Fibroblast of skin of back (primary cell): Measurements from ENCODE around the gene GATAD2A.
"Not testable (repeated sequence)": the region's sequence is repeated elsewhere in the genome, so short reads cannot be mapped to it uniquely, and the experiment has no call there.

Experiments used
- DNase-seq: peaks from one replicate; pipeline ENCODE4 v3.0.0-alpha.2; 2013

The GATAD2A gene

DNA sequence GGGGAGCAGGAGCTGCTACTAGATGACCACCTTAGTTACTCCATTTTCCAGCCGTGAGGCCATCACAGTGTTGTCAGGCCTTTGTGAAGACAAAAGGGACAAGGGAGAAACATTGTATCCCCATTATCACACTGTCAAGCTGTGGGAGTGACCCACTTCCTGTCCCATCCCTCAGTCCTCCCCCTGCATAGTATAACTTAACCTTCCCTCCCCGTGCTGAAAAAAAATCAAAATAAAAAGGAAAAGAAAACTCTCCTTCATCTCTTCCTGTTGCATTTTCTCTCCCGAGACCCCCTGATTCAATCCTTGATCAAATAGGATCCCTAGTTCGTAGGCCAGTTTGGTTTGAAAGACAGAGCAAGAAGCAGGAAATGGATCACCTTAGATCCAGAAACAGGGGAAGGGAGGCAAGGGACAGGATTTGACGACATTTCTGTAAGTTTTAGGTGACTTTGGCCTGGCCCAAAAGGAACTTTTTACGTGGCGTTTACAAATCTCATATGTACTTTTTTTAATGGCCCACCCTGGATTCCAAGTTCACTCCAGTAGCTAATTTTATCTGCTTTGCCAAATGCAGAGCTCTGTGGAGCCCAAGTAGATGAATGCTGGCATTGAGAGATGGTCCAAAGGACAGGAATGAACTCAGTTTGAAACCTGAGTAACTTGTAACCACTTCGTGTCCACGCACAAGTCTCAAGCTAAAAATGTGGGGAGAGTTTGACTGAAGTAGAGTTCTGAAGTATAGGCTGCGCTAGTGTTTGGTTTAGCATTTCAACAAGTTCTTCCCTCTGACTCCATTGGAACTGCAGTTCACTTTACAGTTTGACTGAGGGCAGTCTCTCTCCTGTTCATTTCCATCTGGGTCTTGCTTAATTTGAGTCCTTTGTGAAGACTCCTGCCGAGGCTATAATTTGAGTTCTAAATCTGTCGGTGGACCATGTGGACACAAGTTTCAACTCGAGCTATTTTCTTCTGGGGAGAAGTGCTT is 16.6 kb upstream of the GATAD2A start:
- DNase-seq, result no peak

DNA sequence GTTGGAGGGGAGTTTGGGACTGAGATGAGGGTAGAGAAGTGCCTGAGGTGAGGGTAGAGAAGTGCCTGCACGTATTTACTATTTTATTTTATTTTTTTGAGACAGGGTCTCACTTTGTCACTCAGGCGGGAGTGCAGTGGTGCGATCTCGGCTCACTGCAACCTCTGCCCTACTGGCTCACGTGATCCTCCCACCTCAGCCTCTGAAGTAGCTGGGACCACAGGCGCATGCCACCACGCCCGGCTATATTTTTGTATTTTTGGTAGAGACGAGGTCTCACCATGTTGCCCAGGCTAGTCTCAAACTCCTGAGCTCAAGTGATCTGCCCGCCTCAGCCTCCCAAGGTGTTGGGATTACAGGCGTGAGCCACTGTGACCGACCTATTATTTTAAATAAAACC is 15.8 kb upstream of the GATAD2A start:
- not testable (repeated sequence) for DNase-seq

DNA sequence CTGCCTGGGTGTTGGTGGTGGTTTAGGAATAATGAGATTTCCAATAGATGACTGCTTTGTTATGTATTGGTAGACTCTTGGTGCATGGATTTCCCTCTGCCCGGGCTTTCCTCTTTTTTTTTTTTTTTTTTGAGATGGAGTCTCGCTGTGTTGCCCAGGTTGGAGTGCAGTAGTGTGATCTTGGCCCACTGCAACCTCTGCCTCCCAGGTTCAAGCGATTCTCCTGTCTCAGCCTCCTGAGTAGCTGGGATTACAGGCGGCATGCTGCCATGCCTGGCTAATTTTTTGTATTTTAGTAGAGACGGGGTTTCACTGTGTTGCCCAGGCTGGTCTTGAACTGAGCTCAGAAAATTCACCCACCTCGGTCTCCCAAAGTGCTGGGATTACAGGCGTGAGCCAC is 11.1 kb upstream of the GATAD2A start:
- not testable (repeated sequence) for DNase-seq

DNA sequence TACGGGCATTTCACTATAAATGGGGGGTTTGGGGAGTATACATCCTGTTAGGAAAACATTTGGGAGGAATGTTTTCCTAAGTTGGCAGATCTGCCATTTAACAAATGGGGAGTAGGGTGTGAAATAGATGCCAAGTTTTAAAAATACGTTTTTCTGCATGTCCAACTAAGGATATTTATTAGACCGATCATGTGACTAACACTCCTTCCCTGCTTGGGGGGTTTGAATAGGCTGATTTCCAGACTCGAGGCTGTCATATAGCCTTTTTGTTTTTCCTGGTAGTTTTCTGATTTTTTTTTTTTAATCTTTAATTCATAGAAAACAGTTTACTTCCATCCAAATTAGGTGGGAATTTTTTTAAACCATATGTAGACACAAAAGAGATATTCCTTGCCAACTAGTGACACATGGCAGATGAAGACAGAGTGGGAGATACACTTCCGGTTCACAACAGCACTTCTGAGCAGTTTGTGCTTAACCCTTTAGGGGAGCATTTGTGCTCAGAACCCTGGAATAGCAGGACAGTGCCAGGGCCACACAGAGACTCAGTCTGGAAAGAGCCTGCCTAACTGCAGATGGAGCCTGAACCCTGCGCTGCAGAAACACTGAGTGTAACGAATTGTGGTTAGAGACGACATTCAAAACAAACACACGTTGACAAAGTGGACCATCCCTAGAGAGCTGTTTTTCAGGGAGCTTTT is 5.6 kb upstream of the GATAD2A start:
- peak; percentile 52 for DNase-seq

DNA sequence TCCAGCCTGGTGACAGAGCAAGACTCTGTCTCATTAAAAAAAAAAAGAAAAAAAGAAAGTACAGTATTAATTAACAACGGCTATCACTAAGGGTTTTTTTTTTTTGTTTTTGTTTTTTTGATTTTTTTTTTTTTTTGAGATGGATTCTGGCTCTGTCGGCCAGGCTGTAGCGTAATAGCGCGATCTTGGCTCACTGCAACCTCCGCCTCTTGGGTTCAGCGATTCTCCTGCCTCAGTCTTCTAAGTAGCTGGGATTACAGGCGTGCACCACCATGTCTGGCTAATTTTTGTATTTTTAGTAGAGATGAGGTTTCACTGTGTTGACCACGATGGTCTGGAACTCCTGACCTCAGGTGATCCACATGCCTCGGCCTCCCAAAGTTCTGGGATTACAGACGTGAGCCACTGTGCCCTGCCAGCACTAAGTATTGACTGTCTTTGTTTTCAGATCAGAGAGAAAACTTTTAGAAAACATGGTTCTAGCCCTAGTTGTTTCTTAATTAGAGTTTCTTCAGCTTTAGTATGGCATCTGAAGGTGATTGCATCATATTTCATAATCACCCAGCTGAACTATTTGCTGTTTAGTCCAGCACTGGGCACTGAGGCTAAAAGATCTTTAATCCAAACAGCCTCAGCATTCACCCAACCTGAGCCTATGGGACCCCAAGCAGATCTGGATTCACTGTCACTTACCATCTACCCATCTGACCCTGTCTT is 2.7 kb upstream of the GATAD2A start:
- no peak for DNase-seq

DNA sequence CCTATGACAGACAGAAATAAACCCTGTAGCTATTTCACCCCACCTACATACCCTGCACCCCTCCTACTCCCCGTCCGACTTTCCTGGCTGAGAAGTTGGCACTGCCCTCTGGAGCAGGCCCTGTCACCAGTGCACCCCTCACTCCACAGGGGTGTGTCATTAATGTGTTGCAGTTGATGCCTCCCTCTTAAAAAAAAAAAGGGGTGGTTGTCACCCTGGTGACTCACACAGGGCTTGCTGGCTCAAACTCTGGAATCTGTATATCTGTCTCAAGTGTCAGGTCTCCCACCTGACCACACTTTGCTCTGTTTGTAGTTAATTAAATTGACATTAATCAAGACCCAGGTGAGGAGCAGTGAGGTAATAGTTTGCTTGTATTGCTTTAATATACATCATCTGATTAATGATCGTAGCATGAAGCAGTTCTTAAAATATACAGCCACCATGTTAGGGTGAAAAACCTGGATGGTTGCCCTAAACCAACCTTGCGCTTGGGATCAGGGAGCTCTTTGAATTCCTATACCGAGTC is 2.0 kb upstream of the GATAD2A start:
- DNase-seq, result peak; percentile 64

DNA sequence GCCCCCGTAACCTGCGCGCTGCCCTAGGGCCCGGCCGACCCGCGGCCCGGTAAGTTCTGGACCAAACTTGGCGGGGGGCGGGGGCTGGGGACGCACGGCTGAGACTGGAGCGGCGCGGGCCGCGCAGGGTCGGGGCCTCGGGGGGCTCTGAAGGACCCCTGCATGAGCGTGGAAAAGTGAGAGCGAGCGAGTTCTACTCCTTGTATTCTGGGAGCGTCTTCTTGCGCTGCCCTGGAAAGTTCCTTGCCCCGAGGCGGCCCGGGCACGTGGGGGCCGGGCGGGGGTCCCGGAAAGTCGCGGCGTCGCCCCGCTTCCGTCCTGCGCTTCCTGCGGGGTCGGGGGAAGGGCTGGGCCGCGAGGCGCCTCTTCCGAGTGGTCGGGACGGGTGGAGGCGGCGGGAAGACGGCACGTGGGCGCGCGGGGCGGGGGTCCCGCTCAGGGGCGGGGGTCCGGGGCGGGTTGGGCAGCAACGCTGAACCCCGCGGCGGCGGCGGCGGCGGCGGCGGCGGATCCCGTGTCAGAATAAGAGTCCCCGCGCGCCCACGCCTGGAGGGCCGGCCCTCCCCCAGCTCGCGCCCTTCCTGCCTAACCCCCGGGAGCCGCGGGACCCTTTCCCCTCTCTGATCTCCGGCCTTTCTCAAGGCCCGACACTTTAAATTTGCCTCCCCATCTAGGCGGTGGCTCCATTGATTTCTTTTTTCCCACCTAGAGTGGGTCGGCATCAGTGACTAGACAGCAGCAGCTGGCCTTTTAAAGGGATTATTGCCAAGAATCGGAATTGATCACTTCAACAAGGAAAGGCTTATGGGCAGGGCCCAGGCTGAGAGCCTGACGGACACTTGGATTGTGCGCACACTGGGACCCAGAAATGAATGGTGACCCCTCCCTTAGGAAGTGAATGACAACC is 749 bp downstream of the GATAD2A start:
- DNase-seq, result peak; percentile 42

DNA sequence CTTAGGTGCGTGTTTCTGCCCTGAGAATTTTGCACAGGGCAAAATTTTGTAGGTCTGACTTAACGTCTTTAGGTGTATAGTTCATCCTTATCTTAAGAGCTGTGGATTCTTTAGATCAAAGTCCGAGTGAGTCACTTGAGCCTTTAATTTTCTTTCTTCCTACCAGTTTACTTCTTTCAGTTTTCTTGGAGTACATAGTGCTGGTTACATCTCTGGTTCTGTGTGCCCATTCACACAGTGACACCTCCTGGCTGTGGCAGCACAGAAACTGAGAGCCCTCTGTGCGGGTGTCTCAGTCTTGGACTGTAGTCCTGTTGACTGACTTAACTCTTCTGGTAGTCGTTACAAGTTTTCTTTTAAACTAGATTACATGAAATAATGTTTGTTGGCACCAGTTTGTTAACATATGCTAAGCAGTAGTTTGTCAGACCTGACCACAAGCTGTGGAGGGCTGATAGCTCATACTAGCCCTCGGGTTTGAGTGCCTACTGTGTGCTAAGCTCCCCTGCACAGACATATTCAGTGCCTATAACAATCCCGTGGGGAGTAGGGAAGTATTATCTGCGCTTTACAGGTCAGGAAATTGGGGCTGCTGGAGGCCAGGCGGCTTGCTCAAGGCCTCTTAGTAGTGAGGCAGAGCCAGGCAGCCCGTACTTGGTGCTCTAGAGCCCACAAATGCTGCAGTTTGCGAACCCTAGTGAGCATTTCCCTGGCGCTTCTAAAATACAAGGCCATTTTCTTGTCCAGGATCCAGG is 1.6 kb downstream of the GATAD2A start:
- DNase-seq, result peak; percentile 64

DNA sequence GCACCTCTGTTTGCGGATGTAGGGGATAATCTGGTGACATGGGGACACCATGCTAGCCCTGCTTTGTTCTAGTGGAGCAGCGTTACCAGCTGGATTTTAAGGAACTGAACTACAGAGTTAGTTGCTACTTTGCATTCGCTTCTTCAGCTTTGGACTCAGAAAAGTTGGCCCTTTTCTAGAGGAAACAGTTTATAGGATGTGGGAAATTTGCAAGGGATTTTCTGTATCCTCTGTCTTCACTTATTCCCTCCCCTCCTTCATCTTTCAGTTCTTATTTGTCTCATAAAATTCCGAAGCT is 2.1 kb downstream of the GATAD2A start:
- DNase-seq, result no peak

DNA sequence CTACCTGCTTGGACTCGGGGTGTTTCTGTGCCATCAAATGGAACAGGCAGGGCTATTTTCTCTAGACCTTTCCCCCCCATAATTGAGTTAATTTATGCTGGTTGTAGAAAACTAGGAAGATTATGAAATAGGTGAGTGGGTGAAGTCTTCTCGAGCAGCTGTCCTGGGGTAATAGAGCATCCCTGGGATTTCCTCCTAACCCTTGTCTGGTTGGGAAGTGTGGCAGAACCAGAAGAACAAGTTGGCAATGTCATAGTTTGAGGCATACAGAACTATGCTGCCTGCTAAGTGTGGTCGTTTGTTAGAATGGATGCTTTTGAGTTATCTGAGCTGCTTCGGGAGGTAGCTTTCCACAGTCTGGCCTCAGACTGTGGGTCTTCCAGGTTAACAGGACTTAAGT is 3.7 kb downstream of the GATAD2A start:
- DNase-seq, result no peak

DNA sequence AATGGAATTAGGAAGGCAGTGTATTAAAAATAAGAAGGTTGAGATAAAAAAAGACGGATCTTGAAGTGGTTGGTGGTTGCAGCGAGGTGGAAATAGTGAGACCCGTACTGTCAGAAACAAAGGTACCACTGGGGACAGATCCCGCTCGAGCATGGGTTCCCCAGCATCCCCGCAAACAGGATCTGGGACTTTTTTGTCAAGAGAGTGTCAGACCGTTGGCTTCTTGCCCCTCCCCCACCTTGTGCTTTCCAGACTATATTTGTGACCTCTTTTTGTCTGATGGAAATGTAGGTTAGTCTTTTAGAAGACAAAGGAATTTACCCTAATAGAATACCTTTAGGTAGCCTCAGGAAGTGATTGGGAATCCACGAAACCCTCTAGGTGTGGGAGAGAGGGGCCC is 4.2 kb downstream of the GATAD2A start:
- DNase-seq, result no peak

DNA sequence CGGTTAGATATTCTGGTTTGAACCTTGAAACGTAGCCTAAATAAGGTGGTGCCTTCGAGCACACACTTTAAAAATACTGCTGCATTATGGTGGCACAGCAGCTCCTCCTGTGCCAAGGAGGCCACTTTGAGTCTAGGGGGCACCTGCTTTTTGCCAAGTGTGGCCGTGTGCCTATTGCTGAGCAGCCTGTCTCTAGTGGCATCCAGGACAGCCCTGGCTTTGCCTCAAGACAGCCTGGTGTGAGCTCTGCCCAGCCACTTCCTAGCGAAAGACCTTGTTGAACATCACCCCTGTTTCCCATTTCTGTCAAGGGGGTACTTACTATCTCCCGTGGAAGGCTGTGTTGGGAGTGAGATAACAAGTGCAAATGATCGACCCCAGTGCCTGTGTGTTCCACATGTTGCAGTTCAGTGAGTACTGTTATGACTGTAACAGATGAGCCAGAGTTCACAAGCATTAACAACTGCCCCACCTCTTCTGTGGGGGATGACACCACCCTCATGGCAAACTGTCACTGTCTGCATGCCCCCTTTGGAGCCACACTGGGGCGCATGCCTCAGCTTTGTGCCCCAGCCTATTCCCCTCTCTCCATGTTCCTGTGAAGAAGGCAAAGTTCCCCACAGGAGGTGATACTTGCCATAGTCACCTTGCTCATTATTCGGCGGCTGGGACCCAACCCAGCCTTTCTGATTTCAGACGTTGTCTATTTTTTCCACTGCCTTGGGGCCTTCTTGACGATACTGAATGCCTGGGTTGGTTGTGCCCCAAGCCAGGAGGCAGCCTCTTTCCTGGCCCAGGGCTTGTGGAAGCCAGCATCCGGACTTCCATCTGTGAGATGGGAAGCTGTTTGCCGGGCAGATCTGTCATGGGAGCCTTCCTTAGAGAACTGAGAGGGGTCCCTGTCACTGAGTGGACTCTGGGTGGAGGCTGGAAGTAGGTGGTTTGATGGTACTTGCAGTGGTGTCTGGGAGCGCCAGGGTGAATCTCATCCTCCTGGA is 5.4 kb downstream of the GATAD2A start:
- no peak for DNase-seq

DNA sequence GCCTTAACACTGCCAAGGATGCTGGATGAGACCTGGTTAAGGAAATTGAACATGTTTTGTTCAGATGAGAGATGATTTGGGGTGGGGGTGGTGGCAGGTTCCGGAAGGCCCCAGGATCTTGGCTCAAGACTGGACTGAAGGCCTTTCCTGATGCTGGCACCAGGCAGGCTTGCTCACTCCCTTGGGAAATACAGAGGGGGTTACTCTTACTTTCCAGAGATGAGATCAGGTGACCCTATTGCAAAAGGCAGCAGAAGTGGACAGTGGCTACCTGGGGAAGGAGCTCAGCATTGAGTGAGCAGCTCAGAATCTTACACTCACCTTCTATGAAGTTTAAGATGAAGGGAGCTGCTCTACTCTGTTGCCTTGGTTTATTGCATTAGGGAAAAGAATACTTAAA is 10.8 kb downstream of the GATAD2A start:
- no peak for DNase-seq

DNA sequence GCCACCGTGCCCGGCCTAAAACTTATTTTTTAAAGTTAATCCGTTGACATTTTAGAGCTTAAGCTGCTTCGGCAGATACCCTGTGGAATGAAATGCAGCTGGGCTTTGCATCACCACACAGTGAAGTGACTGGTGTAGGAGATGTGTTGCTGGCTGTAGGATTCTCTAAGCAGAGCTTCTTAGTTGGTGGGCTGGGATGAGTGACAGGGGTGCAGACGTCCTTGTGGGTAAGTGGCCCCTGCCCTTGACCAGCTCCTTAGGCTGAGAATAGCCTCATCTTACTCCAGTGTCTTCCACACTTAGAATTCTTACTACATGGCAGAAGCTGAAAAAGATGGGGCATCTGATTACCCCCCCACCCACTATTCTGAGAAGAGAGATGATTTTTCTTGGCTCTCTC is 11.6 kb downstream of the GATAD2A start:
- DNase-seq, result no peak

DNA sequence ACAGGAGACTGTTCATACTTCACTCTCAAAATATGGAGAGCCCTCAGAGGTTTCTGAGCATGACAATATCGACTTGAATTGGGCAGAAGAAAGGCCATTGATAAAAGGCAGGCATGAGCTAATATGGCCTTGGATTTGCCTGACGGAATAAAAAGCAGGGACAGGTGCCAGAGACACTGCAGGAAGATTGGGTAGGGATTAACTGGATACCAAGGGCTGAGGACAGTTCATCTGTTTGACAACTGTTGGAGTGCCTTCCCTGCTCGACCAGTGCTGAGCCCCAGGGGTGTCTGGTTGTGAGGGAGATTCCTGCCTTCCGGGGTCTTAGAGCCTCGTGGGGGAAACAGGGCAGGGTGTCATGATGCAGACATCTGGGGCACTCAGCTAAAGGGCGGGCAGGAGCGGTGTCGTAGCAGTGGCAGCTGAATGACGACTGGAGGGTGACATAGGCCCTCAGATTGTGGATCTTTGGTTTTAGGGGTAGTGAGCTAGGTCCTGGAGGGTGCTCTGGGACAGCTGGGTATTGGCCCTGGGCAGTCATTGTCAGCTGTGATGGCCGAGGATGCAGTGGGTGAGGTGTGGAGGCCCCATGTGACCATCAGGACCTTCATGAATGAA is 12.3 kb downstream of the GATAD2A start:
- DNase-seq, result no peak

DNA sequence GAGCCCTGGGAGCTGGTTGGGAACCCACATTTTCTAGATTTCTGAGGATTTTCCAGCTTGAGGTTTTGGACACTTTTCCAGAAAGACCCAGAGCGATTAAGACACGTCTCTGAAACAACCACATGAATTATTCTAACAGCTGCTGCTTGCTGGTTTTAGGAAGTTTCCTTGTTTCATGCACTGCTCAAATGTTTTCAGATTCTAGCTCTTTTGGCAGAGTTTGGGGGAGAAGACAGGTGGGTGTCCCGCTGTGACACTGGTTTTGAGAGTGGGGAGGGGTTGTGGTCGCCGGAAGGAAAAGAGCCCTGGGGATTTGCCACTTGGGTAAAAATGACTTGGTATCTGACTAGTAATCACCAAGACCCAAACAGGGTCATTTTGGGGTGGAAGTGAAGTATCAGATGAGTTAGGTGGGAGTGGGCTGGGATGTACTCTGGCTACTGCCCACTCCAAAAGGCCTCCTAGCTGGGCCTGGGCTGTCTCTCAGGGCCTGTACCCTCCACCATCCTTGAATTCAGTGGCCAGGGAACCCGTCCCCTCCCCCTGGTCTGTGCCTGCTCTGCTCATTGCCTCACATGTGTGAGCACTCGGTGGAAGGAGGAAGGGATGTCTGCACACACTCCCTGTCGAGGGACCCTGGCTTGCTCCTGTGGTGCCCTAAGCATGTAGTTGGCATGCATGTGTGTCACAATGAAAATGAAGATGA is 13.2 kb downstream of the GATAD2A start:
- DNase-seq, result no peak

DNA sequence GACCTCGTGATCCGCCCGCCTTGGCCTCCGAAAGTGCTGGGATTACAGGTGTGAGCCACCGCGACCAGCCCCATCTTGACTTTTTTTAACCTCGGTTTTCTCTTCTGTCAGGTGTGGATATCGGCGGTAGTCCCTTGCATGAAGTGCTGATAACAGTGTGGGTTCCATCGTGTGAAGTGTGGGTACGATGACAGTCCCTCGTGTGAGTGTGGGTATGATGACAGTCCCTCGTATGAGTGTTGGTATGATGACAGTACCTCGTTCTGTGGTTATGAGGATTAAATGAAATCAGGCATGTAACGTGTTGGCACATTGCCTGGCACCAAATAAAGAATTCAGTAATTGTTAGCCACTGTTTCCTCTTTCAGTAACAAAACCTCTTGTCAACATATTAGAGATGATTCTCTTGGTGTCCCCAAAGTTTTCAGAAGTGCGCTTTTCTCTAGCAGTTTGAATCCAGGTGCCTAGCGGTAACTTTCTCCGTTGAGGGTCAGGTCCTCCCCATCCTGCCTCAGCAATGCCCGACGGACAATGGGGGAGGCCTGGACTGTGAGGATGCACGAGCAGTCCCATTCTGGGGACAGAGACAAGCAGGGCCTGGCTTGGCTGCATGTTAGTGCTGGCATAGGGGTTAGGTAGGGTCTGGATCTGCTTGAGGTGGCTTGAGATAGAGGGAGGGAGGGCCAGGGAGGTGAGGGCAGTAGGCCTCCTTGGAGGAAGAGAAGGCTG is 15.3 kb downstream of the GATAD2A start:
- peak; percentile 18 for DNase-seq

DNA sequence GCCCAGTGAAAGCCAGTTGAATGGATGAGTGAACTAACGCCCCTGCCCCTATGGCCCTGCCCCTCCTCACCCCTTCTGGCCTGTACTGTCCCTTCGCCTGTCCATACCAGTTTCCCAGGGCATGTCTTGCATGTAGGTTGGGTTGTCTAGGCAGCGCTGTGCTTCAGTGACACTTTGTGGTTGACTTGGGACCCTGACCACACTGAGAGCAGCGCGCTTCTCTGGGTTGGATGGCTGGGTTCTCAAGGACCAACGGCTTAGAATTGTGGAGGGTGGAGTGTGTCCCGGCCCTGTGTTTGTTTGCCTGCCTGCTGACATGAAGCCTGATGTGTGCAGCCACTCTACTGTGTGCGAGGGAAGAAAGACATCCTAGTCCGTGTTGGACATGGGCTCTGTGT is 15.8 kb downstream of the GATAD2A start:
- DNase-seq, result no peak
